Left ventricle myocardium superior (tissue), 1 donor: ENCODE results near the gene GAB2. TPM values are rescaled to one million over a fixed set of nuclear protein-coding genes. Genes with fewer than 3 reads are reported as not detected.
"Not testable (repeated sequence)": the region's sequence is repeated elsewhere in the genome, so short reads cannot be mapped to it uniquely, and the experiment has no call there.

Experiments
- ATAC-seq: fragments of 200-7000 bp; cut with Tn5 transposase; one replicate; pipeline ENCODE4 v1.9.1; 2020; ENCODE audit warnings: mild to moderate bottlenecking, moderate library complexity
- DNase-seq: peaks from one replicate; pipeline ENCODE4 v3.0.0-alpha.2; 2020
- intact Hi-C: fragments of 100-400 bp; cut with micrococcal nuclease; formaldehyde crosslinking; loops from one replicate; pipeline ENCODE4 v1.11.0; 2022
- long read RNA-seq: library from polyadenylated mRNA; unstranded; transcript quantifications from one replicate; pipeline ENCODE4 v2.0.0, GENCODE V29; 2021
- total RNA-seq: library from RNA; stranded (reverse); fragmentation: NEBNext Ultra II Directional; extraction: Animal tissue kit (Norgen Biotek cat#: 25700); gene quantifications from one replicate; pipeline ENCODE4 v1.2.1, GENCODE V29; 2021
- donor health status: DM: no; HTN: yes; CAD: no; lungs with severe emphysema.

The GAB2 gene
- total RNA-seq: 17.2 TPM
- long read RNA-seq, full-length matches to known transcripts: 2 of 8 reads
- long read RNA-seq, partial matches to known transcripts: 0 of 8 reads
- long read RNA-seq, other reads (novel, unspliced or antisense): 6 of 8 reads

GRCh38 chr11:78417175-78417887 lies at the start of gene GAB2:
TSS of gene GAB2 (minus strand) at chr11:78417820. CDS start at chr11:78417720, 100 bp downstream.
- ATAC-seq (no peak), DNase-seq (no peak)
- intact Hi-C loops: loop anchor here (5.0 to 10.0 kb wide), 3 partner anchors 100 to 193 kb away; no protein-coding TSS in a partner anchor

GRCh38 chr11:78467370-78467769 lies 49.8 kb upstream of the GAB2 start:
- intact Hi-C loops: no loop called here
- DNase-seq: no peak
- ATAC-seq: no peak

- no peak for ATAC-seq
- DNase-seq: no peak
- intact Hi-C loops: no loop called here
Observed at GRCh38 chr11:78465169-78465942, 47.7 kb upstream of the GAB2 start.

GRCh38 chr11:78464787-78465168 lies 47.2 kb upstream of the GAB2 start:
- DNase-seq, ATAC-seq, intact Hi-C loops: not testable (repeated sequence)

GRCh38 chr11:78460471-78460870 lies 42.9 kb upstream of the GAB2 start:
- DNase-seq: no peak
- intact Hi-C loops: no loop called here
- ATAC-seq: no peak

- no peak for DNase-seq
- no peak for ATAC-seq
- intact Hi-C loops: no loop called here
Observed at GRCh38 chr11:78459738-78460137, 42.1 kb upstream of the GAB2 start.

- intact Hi-C loops: no loop called here
- DNase-seq (no peak), ATAC-seq (no peak)
Observed at GRCh38 chr11:78457448-78457847, 39.8 kb upstream of the GAB2 start.

- no peak for ATAC-seq
- intact Hi-C loops: no loop called here
- no peak for DNase-seq
Observed at GRCh38 chr11:78453140-78453935, 35.7 kb upstream of the GAB2 start.

- ATAC-seq (no peak), DNase-seq (no peak)
- intact Hi-C loops: no loop called here
Observed at GRCh38 chr11:78451371-78452150, 33.9 kb upstream of the GAB2 start.

GRCh38 chr11:78450866-78451265 lies 33.2 kb upstream of the GAB2 start:
- ATAC-seq (no peak), DNase-seq (no peak)
- intact Hi-C loops: no loop called here

- ATAC-seq (no peak), DNase-seq (no peak)
- intact Hi-C loops: no loop called here
Observed at GRCh38 chr11:78449866-78450265, 32.2 kb upstream of the GAB2 start.

GRCh38 chr11:78446210-78446609 lies 28.6 kb upstream of the GAB2 start:
- intact Hi-C loops: no loop called here
- no peak for ATAC-seq
- no peak for DNase-seq

GRCh38 chr11:78444726-78445125 lies 27.1 kb upstream of the GAB2 start:
- DNase-seq: no peak
- intact Hi-C loops: no loop called here
- ATAC-seq: no peak

GRCh38 chr11:78441956-78442355 lies 24.3 kb upstream of the GAB2 start:
- DNase-seq (no peak), ATAC-seq (no peak)
- intact Hi-C loops: no loop called here

- ATAC-seq (no peak), DNase-seq (no peak)
- intact Hi-C loops: no loop called here
Observed at GRCh38 chr11:78438298-78438975, 20.8 kb upstream of the GAB2 start.

GRCh38 chr11:78432956-78433355 lies 15.3 kb upstream of the GAB2 start:
- peak; percentile 59 for ATAC-seq
- intact Hi-C loops: no loop called here
- DNase-seq: no peak

GRCh38 chr11:78432058-78432515 lies 14.5 kb upstream of the GAB2 start:
- intact Hi-C loops: no loop called here

GRCh38 chr11:78429660-78430059 lies 12.0 kb upstream of the GAB2 start:
- no peak for ATAC-seq
- no peak for DNase-seq
- intact Hi-C loops: no loop called here

More at GRCh38 chr11:78432058-78432515, 14.5 kb upstream of the GAB2 start:
- DNase-seq (peak; percentile 35), ATAC-seq (no peak)
